Stimulated activated CD8-positive, alpha-beta memory T cell treated with anti-CD3 and anti-CD28 coated beads, Interleukin-12 subunit alpha, Interleukin-12 subunit beta, amount 100 ng/mL, for 4 hours (primary cell): ENCODE results near the gene YTHDC1.

Experiments used
- DNase-seq: peaks from one replicate; pipeline ENCODE4 v3.0.0-alpha.2; 2020; ENCODE audit warnings: low read depth

YTHDC1 gene

GRCh38 chr4:68358988-68359387 lies 9.1 kb upstream of the YTHDC1 start:
- DNase-seq = no peak

GRCh38 chr4:68352791-68353190 lies 2.9 kb upstream of the YTHDC1 start:
- DNase-seq = no peak

GRCh38 chr4:68349279-68349648 lies 626 bp downstream of the YTHDC1 start:
- peak; percentile 10 for DNase-seq

- no peak for DNase-seq
Measured at GRCh38 chr4:68348577-68348976, 1.3 kb downstream of the YTHDC1 start.

GRCh38 chr4:68347845-68348244 lies 2.0 kb downstream of the YTHDC1 start:
- DNase-seq = no peak

- no peak for DNase-seq
Measured at GRCh38 chr4:68346461-68346860, 3.4 kb downstream of the YTHDC1 start.

- no peak for DNase-seq
Measured at GRCh38 chr4:68344785-68345184, 5.1 kb downstream of the YTHDC1 start.

GRCh38 chr4:68344049-68344448 lies 5.8 kb downstream of the YTHDC1 start:
- DNase-seq = no peak

- DNase-seq = no peak
Measured at GRCh38 chr4:68342134-68342533, 7.8 kb downstream of the YTHDC1 start.

GRCh38 chr4:68338625-68339024 lies 11.3 kb downstream of the YTHDC1 start:
- no peak for DNase-seq

GRCh38 chr4:68337522-68337921 lies 12.4 kb downstream of the YTHDC1 start:
- no peak for DNase-seq

GRCh38 chr4:68337004-68337403 lies 12.9 kb downstream of the YTHDC1 start:
- no peak for DNase-seq

GRCh38 chr4:68336530-68336929 lies 13.4 kb downstream of the YTHDC1 start:
- no peak for DNase-seq

GRCh38 chr4:68326141-68326540 lies 23.7 kb downstream of the YTHDC1 start:
- no peak for DNase-seq

- no peak for DNase-seq
Measured at GRCh38 chr4:68324519-68325262, 25.2 kb downstream of the YTHDC1 start.

- DNase-seq = no peak
Measured at GRCh38 chr4:68319040-68319439, 30.9 kb downstream of the YTHDC1 start.

- no peak for DNase-seq
Measured at GRCh38 chr4:68316193-68316969, 33.5 kb downstream of the YTHDC1 start.

- no peak for DNase-seq
Measured at GRCh38 chr4:68310651-68311247, 39.1 kb downstream of the YTHDC1 start.

- no peak for DNase-seq
Measured at GRCh38 chr4:68304731-68305130, 45.2 kb downstream of the YTHDC1 start.

- no peak for DNase-seq
Measured at GRCh38 chr4:68299492-68300457, 50.1 kb downstream of the YTHDC1 start.

GRCh38 chr4:68297137-68297536 lies 52.8 kb downstream of the YTHDC1 start:
- DNase-seq = no peak

GRCh38 chr4:68291256-68291655 lies 58.6 kb downstream of the YTHDC1 start:
- no peak for DNase-seq
